Measurements from ENCODE around the gene PGBD5.

Gene PGBD5

GRCh38 chr1:230398856-230399255 lies 27.3 kb downstream of the PGBD5 start:
- in situ Hi-C loops (cut with MboI; ENCODE audit: low sequenced_read_pairs), result no loop called here

- in situ Hi-C loops (cut with MboI; ENCODE audit: low sequenced_read_pairs), result no loop called here
These were observed 29.2 kb downstream of the PGBD5 start for GRCh38 chr1:230396966-230397365.

DNA sequence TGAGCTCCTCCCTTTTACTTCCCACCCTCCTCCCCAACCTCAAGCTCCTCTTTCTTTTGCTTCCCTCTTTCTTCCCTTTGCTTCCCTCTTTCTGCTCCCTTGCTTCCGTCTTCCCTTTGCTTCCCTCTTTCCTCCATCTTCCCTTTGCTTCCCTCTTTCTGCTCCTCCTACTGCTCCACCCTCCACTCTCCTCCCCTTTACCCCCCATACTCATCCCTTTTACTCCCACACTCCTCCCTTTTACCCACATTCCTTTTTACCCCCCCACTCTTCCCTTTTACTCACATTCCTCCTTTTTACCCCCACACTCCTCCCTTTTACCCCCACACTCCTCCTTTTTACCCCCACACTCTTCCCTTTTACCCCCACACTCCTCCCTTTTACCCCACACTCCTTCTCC lies 30.2 kb downstream of the PGBD5 start:
- in situ Hi-C loops (cut with MboI; ENCODE audit: low sequenced_read_pairs), result no loop called here

DNA sequence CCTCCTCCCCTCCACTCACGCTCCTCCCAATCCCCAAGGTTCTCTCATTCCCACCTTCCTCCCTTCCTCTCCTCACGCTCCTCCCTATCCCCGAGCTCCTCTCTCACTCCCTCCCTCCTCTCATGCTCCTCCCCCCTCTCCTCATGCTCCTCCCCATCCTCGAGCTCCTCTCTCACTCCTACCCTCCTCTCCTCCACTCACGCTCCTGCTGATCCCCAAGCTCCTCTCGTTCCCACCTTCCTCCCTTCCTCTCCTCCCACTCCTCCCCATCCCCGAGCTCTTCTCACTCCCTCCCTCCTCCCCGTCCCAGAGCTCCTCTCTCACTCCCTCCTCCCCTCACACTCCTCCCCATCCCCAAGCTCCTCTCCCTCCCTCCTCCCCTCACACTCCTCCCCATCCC lies 31.4 kb downstream of the PGBD5 start:
- in situ Hi-C loops (cut with MboI; ENCODE audit: low sequenced_read_pairs), result no loop called here

- in situ Hi-C loops (cut with MboI; ENCODE audit: low sequenced_read_pairs), result no loop called here
These were observed 32.0 kb downstream of the PGBD5 start for GRCh38 chr1:230394134-230394533.

DNA sequence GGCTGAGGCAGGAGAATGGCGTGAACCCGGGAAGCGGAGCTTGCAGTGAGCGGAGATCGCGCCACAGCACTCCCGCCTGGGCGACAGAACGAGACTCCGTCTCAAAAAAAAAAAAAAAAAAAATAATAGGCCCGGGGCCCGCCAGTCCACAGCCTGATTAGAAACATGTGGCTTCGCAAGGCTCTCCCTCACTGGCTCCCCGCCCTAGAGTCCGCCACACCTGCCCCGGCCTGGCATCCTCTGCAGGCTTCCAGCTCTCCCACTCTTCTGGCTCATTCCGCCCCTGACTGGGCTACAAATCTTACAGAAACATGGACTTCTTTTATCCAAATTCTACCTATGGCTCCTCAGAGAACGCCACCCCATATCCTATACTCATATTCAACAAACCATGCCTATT lies 32.4 kb downstream of the PGBD5 start:
- in situ Hi-C loops (cut with MboI; ENCODE audit: low sequenced_read_pairs), result no loop called here

DNA sequence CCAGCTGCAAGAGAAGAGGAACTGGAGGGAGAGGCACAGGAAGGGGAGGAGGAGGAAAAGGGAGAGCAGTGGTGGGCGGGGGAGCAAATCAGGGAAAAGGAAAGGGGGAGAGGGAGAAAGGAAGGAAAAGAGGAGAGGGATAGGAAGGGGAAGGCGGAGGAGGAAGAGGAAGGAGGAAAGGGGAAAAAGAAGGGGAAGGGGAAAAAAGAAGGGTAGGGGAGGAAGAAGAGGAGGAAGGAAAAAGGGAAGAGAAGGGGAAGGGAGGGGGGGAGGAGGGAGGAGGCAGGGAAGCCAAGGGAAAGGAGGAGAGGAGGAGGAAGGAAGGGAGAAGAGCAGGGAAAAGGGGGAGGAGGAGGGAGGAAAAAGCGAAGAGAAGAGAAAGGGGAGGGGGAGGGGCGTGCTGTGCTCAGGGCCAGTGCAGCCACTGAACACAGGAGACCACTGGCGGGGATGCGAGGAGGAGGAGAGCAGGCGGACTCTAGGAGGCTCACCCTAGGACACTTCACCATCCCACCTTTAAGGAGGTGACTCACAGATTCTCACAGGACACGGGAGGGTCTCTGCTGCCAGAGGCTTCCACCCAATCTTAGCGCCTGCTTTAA lies 33.1 kb downstream of the PGBD5 start:
- in situ Hi-C loops (cut with MboI; ENCODE audit: low sequenced_read_pairs), result no loop called here

- in situ Hi-C loops (cut with MboI; ENCODE audit: low sequenced_read_pairs), result no loop called here
These were observed 33.6 kb downstream of the PGBD5 start for GRCh38 chr1:230392536-230392909.

GRCh38 chr1:230391776-230392535 lies 34.2 kb downstream of the PGBD5 start:
- in situ Hi-C loops (cut with MboI; ENCODE audit: low sequenced_read_pairs), result no loop called here

DNA sequence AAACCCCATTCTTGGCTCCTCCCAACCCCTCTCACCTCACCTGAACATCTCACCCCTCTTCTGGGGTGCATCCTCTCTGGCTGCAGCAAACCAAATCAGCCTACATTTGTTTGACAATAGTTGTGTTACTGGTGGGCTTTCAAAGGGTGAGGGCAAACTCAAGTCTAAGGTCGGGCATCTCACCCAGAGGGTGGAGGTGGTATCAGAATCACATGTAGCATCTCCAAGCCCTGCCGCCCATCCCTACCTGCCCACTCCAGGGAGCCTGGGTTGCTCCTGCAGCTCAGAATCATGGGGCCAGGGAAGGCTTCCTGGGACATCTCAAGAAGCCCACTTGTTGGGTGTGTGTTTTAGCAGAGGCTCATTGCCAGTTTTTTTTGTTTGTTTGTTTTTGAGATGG lies 35.8 kb downstream of the PGBD5 start:
- in situ Hi-C loops (cut with MboI; ENCODE audit: low sequenced_read_pairs), result no loop called here

DNA sequence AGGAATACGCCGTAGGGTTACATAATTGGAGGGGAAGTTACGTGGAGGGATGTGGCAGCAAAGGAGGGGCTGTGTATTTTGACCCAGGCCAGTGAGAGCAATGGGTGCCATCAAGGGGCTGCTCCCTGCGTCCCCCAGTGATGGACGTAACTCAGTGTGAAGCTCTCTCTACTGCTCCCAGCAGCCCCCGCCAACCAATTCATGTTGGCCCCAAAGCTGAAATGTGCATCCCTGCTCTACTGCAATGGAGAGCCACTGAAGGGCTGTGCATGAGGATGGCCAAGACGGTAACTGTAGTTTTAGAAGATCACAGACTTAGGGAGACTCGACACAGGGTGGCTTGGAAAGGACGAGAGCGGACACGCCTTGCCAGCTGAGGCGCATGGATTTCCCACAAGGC lies 38.3 kb downstream of the PGBD5 start:
- in situ Hi-C loops (cut with MboI; ENCODE audit: low sequenced_read_pairs), result no loop called here

DNA sequence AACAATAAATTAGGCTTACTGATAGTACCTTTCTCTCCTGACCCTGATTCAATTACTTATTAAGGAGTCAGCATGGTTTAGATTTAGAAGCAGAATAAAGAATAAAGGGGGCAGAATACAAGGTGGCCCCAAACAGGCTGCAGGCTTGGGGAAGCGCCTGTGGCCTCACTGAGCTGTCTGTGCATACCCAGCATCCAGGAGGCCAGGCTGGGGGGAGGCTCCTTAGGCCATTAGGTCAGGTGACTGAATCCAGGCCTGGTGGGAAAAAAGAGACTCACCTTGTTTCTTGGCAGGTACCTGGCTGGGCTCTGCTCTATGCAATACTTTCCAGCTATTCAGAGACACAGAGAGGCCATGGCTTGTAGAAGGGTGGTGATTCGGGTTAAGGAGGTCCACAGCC lies 38.8 kb downstream of the PGBD5 start:
- in situ Hi-C loops (cut with MboI; ENCODE audit: low sequenced_read_pairs), result no loop called here

GRCh38 chr1:230386637-230387262 lies 39.4 kb downstream of the PGBD5 start:
- in situ Hi-C loops (cut with MboI; ENCODE audit: low sequenced_read_pairs), result no loop called here

- in situ Hi-C loops (cut with MboI; ENCODE audit: low sequenced_read_pairs), result no loop called here
These were observed 40.2 kb downstream of the PGBD5 start for GRCh38 chr1:230385930-230386329.

DNA sequence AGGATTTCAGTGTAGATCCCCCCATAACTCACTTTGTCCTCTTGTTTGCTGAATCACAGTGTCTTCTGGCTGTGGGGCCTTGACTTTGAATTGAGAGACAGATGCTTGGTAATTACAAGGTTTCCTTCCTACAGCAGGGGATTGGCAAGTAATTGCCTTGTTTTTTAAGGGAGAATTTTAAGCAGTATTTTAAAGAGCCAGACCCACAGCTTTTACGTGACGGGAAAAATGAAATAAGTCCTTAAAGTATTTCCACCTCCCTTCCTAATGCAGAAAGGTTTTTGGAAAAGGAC lies 41.0 kb downstream of the PGBD5 start:
- in situ Hi-C loops (cut with MboI; ENCODE audit: low sequenced_read_pairs), result no loop called here

- in situ Hi-C loops (cut with MboI; ENCODE audit: low sequenced_read_pairs), result no loop called here
These were observed 41.6 kb downstream of the PGBD5 start for GRCh38 chr1:230384380-230385157.

- in situ Hi-C loops (cut with MboI; ENCODE audit: low sequenced_read_pairs), result no loop called here
These were observed 42.7 kb downstream of the PGBD5 start for GRCh38 chr1:230383425-230383824.

- in situ Hi-C loops (cut with MboI; ENCODE audit: low sequenced_read_pairs), result no loop called here
These were observed 44.1 kb downstream of the PGBD5 start for GRCh38 chr1:230382001-230382491.

DNA sequence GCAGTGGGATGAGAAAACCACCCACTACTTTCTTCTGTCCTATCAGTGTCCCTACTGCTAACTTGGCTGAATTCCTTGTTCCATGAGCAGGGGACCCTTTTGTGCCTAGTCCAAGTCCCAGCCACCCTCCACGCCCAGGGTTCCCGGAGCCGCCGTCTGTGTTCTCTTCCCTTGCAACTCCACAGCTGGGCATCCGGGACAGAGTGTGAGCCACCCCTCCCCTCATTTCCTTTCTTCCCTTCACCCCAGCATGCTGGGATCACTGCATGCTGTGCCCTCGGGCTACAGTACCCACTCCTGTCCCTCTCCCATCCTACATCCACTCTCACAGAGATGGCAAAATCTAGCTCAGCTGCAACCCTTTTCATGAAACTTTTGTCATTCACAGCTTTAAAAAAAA lies 44.5 kb downstream of the PGBD5 start:
- in situ Hi-C loops (cut with MboI; ENCODE audit: low sequenced_read_pairs), result no loop called here

DNA sequence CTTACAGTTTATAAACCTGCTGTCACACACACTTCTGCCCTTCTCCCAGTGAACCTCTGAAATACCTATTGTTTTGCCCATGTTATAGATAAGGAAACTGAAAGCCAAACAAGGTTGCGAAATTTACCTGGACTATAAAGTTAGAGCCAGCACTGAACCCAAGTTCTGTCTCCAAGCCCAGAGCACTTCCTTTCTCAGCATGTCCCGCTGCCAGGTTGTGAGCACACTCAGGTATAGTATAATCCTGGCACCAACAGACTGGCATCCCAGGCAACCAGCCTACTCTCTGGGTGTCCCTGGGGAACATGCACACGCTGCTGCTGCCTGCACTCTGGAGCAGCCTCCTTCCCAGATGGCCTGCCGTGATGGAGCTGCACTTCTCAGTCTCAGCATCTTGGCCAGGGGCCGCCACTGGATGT lies 45.1 kb downstream of the PGBD5 start:
- in situ Hi-C loops (cut with MboI; ENCODE audit: low sequenced_read_pairs), result no loop called here

DNA sequence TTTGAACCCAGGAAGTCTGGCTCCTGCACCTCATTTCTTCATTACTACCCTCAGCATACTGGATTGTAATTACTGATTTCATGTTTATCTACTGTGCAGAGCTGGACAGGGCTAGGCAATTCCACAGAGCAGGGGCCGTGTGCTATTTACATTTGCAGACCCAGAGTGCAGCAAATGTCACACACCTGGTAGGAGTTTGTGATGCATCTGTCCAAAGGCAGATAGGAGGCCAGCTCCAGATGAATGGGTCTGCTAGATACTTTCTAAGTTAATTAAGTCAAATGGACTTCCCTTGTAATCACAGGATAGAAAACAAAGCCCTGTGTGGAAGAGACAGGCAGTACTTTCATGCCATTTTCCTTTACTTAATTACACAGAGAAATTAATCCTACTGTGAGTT lies 46.2 kb downstream of the PGBD5 start:
- in situ Hi-C loops (cut with MboI; ENCODE audit: low sequenced_read_pairs), result no loop called here

- in situ Hi-C loops (cut with MboI; ENCODE audit: low sequenced_read_pairs), result no loop called here
These were observed 46.7 kb downstream of the PGBD5 start for GRCh38 chr1:230379462-230379861.
